Lung microvascular endothelial cell (primary cell): Measurements from ENCODE around the gene CDH12. TPM values are rescaled to one million over a fixed set of nuclear protein-coding genes. Genes with fewer than 3 reads are reported as not detected.
"Not testable (repeated sequence)": the region's sequence is repeated elsewhere in the genome, so short reads cannot be mapped to it uniquely, and the experiment has no call there.

Source experiments
- DNase-seq, 2 donors: peaks; one replicate each; pipeline versions ENCODE4 v3.0.0 to v3.0.0-alpha.2; 2010; ENCODE audit warnings: low read depth in 2 of 2
- total RNA-seq: library from RNA; depleted of rRNA; stranded (reverse); fragments of >200 nt; gene quantifications from 2 replicates; pipeline ENCODE4 v1.2.1, GENCODE V29; 2014

CDH12 gene
- total RNA-seq, 1 donor from 2014 or later: not detected

DNA sequence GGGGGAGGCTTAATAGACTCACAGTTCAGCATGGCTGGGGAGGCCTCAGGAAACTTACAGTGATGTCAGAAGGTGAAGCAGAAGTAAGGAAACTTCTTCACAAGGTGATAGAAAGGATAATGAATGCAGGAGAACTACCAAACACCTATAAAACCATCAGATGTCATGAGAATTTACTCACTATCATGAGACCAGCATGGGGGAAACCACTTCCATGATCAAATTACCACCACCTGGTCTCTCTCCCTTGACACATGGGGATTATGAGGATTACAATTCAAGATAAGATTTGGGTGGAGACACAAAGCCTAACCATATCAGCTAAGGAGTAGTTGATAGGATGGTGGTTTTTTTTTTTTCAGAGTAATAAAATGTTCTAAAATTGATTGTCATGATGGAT lies 201.8 kb downstream of the CDH12 start:
- DNase-seq: no peak

DNA sequence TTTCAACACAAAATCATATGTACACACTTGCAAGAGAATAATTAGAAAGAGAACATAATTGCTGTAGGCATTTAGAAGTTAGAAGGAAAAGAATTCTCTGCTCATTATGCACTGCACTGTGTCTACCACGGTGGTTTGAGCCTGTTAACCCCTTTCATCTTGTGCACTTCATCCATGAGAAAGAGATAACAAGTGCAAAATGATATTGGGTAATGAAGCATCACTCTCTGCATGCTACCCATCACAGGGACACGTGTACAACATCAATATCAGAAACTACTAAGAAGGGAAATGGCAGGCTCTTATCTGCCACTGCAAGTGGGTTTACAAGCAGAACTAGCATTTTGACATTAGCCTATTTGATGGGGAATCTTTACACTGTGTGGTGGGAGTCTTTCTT lies 202.6 kb downstream of the CDH12 start:
- no peak for DNase-seq

DNA sequence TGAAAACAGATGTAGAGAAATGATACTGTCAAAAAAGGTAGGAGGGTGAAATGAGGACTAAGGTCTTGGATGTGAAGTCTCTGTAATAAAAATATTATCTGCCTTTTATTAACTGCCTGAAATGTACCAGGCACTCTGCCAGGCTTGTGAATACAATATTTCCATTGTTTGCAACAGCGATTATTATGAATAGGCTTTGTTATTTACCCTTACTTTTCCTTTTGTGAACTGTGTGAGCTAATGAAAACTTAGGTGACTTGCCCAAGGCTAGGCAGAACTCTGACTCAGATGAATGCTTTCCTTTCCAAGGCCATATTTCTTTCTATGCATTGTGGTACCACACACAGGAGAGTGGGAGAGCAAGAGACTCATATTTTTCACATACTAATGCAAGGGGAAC lies 204.1 kb downstream of the CDH12 start:
- peak; percentile 8 to 61 for DNase-seq

DNA sequence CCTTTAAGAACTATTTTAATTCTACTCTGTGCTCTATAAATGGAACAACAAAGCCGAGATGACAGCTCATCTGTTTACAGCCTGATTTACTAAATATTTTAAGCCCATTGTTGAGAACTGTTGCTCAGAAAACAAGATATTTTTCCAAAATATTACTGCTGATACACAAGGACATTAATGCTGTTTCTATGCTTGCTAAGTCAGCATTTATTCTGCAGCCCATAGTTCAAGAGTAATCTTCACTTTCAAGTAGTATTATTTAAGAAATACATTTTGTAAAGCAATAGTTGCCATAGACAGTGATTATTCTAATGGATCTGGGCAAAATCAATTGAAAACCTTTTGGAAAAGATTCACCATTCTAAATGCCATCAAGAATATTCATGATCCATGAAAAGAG lies 208.3 kb downstream of the CDH12 start:
- DNase-seq: no peak

- DNase-seq: no peak
These were observed 209.8 kb downstream of the CDH12 start for GRCh38 chr5:22643356-22643755.

DNA sequence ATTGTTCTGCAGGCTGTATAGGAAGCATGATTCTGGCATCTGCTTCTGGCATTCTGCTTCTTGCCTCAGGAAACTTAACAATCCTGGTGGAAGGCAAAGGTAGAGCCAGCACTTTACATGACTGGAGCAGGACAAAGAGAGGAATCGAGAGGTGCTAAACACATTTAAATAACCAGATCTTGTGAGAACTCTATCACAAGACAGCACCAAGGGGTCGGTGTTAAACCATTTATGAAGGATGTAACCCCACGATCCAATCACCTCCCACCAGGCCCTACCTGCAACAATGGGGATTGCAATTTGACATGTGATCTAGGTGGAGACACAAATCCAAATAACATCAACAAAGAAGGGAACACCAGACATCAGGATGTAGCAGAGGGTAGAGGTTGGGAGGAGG lies 221.5 kb downstream of the CDH12 start:
- DNase-seq: no peak

GRCh38 chr5:22627029-22627428 lies 226.1 kb downstream of the CDH12 start:
- DNase-seq: no peak

DNA sequence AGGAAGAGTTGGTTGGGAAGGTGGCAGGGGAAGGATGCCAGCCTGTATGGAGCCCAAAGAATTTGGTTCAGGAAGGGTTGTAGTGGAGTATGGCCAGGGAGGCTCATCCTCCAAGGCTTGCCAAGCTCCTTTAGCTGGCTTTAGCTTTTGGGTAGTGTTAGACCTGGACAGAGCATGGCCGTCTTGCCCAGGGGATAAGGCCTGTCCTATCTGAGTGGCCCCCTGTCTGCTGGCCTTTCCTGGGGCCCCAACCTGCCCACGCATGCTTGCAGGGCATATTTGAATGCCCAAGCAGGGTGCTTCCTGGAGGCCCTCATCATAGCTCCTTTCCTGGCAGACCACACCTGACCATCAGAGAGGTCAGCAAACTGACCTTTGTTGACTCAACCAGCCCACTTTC lies 227.7 kb downstream of the CDH12 start:
- no peak for DNase-seq

DNA sequence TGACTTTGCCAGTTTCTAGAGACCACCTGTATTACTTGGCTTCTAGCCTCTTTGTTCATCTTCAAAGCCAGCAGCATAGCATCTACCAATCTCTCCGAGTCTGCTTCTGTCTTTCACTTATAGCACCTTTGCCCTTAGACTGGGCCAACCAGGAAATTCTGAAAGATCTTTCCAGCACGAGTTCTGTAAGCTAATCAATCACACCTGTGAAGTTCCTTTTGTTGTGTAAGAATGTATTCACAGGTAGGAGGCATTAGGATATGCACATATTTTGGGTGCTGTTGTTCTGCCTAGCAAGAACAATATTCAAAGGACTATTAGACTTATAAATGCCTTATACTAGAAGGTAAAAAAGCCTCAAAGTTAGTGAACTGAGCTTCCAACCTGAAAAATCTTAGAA lies 232.1 kb downstream of the CDH12 start:
- no peak for DNase-seq

- no peak for DNase-seq
These were observed 237.2 kb downstream of the CDH12 start for GRCh38 chr5:22615964-22616363.

DNA sequence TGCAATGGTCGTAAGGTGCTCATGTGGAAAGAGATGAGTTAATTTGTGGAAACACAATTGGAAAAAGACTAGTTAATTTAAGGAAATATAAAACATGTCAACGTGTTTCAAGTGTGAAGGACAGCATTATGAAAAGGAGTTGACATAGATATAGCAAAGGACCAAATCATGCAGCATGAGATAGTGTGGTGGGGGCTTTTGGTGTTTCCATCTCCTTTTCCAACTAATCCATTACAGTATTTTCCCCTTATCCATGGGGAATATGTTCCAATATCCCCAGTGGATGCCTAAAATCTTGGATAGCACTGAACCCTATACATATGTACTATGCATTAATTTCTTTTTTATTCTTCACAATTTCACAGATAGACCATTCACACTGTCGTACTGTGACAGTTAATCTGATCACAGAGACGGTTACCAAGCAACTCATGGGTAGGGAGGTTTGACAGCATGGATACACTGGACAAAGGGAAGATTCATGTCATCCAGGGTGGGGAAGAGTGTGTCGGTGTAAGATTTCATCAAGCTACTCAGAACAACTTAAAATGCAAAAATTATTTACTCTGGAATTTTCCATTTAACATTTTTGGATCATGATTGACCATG lies 238.6 kb downstream of the CDH12 start:
- DNase-seq: no peak

- no peak for DNase-seq
These were observed 240.2 kb downstream of the CDH12 start for GRCh38 chr5:22612928-22613327.

DNA sequence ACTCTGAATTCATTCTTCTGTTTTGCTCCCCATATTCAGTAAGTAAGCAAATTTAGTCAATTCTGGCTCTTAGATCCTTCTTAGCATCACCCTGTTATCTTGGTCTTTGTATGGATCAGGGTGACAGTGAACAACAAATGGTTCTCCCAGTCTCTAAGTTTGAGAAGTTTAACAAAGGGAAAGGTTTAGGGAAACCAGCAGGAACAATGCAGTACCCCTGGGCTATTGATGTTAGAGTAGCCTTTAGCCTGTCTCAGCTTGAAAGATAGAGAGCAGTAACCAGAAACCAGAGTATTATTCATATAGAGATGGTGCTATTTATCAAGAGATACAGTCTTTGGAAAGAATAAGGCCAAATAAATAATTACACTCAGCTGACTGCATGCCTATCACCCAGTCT lies 241.8 kb downstream of the CDH12 start:
- no peak for DNase-seq

- DNase-seq: not testable (repeated sequence)
These were observed 245.6 kb downstream of the CDH12 start for GRCh38 chr5:22607498-22607897.

GRCh38 chr5:22605473-22605872 lies 247.7 kb downstream of the CDH12 start:
- no peak for DNase-seq

DNA sequence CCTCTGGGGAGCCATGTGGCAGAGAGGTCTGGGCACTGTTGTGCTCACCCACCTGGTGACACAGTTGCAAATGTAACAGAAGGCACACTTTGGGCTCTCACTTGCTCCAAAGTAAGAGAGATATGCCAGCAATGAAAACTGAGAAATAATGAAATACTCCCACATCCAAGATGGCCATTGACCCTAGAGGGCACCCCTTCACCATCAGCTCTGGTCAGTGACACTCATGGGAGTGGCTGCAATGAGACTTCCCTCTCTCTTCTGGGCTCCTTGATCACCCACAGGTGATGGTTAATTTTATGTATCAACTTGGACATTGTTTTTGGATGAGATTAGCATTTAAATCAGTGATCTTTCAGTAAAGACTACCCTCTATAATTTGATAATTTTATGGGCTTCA lies 248.4 kb downstream of the CDH12 start:
- no peak for DNase-seq

DNA sequence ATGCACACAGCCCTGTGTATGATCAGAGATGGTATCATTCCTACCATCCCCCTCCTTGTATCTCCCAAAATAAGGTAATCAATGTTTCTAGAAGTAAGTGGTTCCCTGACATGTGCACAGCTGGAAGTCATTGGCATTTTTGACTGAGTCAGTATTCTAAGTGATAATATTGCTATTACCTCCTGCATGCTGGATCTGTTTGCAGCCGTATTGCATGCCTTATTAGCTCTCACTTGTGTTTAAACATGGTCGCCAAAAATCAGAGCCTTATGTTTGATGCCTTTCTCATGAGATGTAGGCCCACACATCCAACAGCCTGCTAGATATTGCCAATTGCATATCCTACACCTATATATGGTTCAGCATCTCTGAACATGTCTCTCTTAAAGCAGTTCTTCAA lies 254.3 kb downstream of the CDH12 start:
- no peak for DNase-seq

- DNase-seq: peak; percentile 63 to 90
These were observed 256.7 kb downstream of the CDH12 start for GRCh38 chr5:22596404-22596970.

- DNase-seq: no peak
These were observed 258.7 kb downstream of the CDH12 start for GRCh38 chr5:22594491-22594890.

- DNase-seq: no peak
These were observed 259.6 kb downstream of the CDH12 start for GRCh38 chr5:22593592-22593991.

GRCh38 chr5:22591461-22591860 lies 261.7 kb downstream of the CDH12 start:
- DNase-seq: no peak

DNA sequence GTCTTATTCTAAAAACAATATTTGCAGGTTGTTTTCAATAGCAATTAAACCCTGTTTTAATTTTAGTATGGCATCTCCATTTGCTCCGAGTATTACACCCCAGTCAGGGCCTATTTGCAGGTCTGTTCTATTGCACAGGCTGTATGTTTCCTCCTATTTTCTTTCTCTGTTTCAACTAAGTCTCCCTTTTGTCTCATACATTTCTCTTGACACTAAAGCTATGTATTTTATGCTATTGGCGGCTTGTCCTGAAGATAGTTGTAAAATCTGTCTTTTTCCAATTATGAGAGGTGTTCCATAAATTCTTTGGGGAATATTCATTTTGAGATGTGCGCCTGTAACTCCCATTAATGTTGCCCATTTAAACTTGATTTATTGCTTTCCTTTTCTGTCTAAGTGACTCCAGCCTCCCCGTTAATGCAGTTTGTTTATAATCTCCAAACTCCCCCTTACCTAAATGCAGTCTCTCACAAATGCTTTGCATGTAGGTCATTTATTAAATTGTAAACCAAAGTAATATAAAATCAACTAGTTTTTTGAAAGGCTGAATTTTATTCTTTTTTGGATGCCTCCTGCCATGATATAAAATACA lies 262.4 kb downstream of the CDH12 start:
- DNase-seq: no peak

- no peak for DNase-seq
These were observed 275.4 kb downstream of the CDH12 start for GRCh38 chr5:22577711-22578110.
